Stimulated activated CD4-positive, alpha-beta T cell treated with anti-CD3 and anti-CD28 coated beads, Interleukin-15, amount 100 ng/mL, for 1 hour (primary cell): ENCODE results near the gene AKNAD1.
"Not testable (repeated sequence)": the region's sequence is repeated elsewhere in the genome, so short reads cannot be mapped to it uniquely, and the experiment has no call there.

Experiments used
- DNase-seq, 2 donors: peaks; one replicate each; pipeline ENCODE4 v3.0.0-alpha.2; 2020; ENCODE audit warnings: low read depth in 1 of 2, low spot score in 1 of 2

The AKNAD1 gene

DNA sequence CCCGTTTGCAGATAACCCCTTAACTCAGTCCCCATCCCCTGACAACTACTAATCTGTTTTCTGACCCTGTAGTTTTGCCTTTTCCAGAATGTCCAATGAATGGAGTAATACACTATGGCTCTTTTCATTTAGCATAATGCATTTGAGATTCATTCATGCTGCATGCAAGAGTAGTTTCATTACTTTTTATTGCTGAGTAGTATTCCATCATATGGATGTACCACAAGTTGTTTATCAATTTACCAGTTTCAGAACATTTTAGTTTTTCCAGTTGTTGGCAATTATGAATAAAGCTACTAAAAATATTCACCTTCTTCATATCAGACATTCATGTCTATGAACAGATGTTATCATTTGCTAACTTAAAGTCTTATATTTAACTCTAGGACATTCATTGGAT, 65.1 kb downstream of the AKNAD1 start:
- DNase-seq: no peak

DNA sequence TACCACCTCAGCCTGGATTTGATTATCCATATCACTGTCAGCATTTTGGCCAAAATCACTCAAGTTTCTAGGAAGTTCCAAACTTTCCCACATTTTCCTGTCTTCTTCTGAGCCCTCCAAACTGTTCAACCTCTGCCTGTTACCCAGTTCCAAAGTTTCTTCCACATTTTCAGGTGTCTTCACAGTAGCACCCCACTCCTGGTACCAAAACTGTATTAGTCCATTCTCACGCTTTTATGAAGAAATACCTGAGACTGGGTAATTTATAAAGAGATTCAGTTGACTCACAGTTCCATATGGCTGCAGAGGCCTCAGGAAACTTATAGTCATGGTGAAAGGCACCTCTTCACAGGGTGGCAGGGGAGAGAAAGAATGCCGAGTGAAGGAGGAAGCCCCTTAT, 71.0 kb downstream of the AKNAD1 start:
- DNase-seq: no peak

DNA sequence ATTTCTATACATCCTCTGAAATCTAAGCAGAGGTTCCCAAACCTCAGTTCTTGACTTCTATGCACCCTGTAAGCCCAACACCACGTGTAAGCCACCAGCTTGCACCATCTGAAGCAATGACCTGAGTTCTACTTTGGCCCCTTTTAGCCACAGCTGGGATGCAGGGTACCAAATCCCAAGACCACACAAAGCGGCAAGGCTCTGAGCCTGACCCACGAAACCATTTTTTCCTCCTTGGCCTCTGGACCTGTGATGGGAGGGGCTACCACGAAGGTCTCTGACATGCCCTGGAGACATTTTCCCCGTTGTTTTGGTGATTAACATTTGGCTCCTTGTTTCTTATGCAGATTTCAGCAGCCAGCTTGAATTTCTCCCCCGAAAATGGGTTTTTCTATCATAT, 71.6 kb downstream of the AKNAD1 start:
- no peak for DNase-seq

DNA sequence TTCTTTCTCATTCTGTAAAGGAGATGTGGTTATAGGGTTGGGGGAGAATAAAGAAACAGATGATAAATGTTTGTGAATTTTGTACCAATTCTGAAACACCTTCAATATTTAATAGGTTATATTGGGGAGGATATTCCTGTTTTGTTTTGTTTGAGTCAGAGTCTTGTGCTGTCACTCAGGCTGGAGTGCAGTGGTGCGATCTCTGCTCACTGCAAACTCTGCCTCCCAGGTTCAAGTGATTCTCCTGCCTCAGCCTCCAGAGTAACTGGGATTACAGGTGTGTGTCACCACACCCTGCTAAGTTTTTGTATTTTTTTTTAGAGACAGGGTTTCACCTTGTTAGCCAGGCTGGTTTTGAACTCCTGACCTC, 75.3 kb downstream of the AKNAD1 start:
- DNase-seq: not testable (repeated sequence)

DNA sequence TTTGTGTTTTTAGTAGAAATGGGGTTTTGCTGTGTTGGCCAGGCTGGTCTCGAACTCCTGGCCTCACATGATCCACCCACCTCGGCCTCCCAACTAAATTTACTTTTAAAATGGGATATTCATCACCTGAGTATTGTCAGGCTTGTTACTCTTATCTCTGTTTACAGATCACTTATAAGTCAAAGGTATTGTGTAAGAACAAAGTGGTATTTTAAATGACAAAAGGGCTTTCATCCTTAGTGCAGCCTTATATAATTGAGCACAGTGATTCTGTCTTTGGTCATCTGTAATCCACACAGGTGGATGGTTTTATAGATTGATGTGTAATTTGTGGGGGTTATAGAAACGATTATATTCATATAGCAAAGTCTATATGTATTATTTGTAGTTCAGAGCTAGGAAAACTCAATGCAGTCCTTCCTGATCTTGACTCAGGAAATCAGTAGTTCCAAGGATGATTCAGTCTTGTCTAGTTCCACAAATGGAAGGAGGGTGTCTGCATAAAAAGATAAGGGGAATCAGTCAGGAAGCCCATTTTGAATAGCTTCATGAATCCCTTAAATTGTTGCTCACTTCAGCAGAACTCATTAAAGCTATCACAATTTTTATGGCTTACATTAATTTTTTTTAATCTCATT, 75.8 kb downstream of the AKNAD1 start:
- DNase-seq: no peak

DNA sequence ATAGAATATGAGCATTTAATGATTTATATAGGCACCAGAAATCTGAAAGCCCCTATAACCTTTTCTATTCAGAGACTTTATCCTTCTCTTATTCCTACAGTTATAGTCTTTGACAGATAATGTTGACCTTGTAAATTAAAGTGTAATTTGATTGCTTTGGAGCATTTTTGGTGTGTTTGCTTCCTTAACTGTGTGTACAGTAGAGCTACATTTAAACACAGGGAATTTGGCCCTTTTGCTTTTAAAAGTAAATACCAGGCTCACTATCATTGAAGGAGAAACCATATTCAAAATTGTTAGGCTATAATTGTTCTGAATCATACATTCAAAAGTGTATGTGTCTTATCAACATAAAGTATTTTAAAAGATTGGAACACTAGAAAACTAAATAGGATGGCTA, 77.4 kb downstream of the AKNAD1 start:
- DNase-seq: no peak

DNA sequence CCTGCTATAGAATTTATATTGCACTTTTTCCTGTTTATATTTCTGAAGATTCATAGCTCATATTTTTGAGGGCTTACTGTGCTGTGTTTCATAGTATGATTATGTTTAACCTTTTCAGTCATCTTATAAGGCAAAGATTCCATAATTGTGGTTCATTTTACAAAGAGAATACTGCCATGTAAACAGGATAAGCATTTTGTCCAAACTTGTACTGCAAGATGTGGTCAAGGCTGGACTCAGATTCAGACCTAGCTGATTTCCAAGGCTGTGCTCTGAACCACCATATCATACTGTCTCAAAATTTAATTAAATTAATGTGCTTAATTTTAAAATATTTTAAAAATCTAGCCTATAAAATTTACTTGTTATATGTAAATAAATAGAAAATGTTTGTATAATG, 79.1 kb downstream of the AKNAD1 start:
- no peak for DNase-seq

DNA sequence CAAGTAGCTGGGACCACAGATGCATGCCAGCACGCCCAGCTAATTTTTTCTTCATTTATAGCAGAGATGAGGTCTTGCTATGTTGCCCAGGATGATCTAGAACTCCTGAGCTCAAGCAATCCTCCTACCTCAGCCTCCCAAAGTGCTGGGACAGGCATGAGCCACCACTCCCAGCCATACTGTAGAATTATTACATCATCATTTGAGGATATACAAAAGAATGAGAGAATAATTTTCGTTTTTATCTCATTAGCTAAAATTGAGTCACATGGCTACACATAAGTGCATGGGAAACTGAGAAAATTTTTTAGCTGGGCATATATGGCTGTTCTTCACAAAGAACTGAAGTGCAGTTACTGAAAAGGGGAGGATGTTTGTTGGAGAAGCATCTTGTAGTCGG, 89.2 kb downstream of the AKNAD1 start:
- DNase-seq: no peak

DNA sequence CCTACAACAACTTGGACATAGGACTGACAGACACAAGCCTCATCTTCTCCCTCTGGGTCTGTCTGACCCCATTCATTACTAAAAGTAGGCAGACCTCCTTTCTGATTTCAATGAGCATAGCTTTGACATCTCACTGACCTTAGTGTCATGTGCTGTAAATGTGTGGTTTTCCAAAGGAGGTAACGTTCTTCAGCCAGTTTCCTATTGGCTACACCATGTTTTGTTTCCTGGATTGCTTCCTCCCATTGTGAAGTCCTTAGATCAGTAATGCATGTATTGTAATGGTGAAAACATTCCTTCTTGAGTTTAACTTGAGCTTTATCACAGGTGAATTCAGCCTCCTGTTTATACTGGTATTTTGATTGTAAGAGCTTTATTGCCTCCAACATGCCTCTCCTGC, 89.8 kb downstream of the AKNAD1 start:
- no peak for DNase-seq
